HCT116 (cell line): Measurements from ENCODE around the gene MYO7A. TPM values are rescaled to one million over a fixed set of nuclear protein-coding genes. Genes with fewer than 3 reads are reported as not detected.

ENCODE experiments used
- CBX3 ChIP-seq: IDR thresholded peaks from 2 replicates; pipeline ENCODE4 v1.6.1; 2012; ENCODE audit warnings: low read depth
- CEBPB ChIP-seq: IDR thresholded peaks from 2 replicates; pipeline ENCODE4 v1.6.1; 2012; ENCODE audit warnings: low read depth
- EGR1 ChIP-seq: IDR thresholded peaks from 2 replicates; pipeline ENCODE4 v1.6.1; 2012; ENCODE audit warnings: low read depth
- ELF1 ChIP-seq: IDR thresholded peaks from 2 replicates; pipeline ENCODE4 v1.6.1; 2012; ENCODE audit warnings: low read depth, borderline replicate concordance
- EZH2 ChIP-seq: fragments of 200-600 bp; sonication (generic); IDR thresholded peaks from 2 replicates; pipeline ENCODE4 v1.6.1; 2017; ENCODE audit warnings: antibody characterized with exemption, mixed run types
- EZH2phosphoT487 ChIP-seq: fragments of 200-600 bp; IDR thresholded peaks from 2 replicates; pipeline ENCODE4 v1.6.1; 2018; ENCODE audit warnings: antibody characterized with exemption, borderline replicate concordance
- JUND ChIP-seq: IDR thresholded peaks from 2 replicates; pipeline ENCODE4 v1.6.1; 2012
- SIN3A ChIP-seq: IDR thresholded peaks from 2 replicates; pipeline ENCODE4 v1.6.1; 2012; ENCODE audit warnings: low read depth
- SP1 ChIP-seq: IDR thresholded peaks from 2 replicates; pipeline ENCODE4 v1.6.1; 2012; ENCODE audit warnings: low read depth
- ZFX ChIP-seq: fragments of 450-650 bp; IDR thresholded peaks from 2 replicates; pipeline ENCODE4 v1.6.1; 2017
- ZNF274 ChIP-seq: fragments of 200-500 bp; sonication (Bioruptor generic); IDR thresholded peaks from 2 replicates; pipeline ENCODE4 v1.6.1; 2014; ENCODE audit warnings: mild to moderate bottlenecking, low read depth, low read length, inconsistent platforms
- total RNA-seq: library from RNA; stranded (reverse); gene quantifications from one replicate; pipeline ENCODE4 v1.2.1, GENCODE V29; 2021; ENCODE audit not compliant: unreplicated experiment
- TF ChIP-seq, protein P1 (sequence below): IDR thresholded peaks from 2 replicates; pipeline ENCODE4 v1.6.1; 2012; ENCODE audit warnings: low read depth
- TF ChIP-seq, protein P2 (sequence below): IDR thresholded peaks from 2 replicates; pipeline ENCODE4 v1.6.1; 2012
- TF ChIP-seq, protein P3 (sequence below): IDR thresholded peaks from 2 replicates; pipeline ENCODE4 v1.6.1; 2012

Gene MYO7A
- total RNA-seq, 1 experiment from 2014 or later, result 1.8 TPM

DNA sequence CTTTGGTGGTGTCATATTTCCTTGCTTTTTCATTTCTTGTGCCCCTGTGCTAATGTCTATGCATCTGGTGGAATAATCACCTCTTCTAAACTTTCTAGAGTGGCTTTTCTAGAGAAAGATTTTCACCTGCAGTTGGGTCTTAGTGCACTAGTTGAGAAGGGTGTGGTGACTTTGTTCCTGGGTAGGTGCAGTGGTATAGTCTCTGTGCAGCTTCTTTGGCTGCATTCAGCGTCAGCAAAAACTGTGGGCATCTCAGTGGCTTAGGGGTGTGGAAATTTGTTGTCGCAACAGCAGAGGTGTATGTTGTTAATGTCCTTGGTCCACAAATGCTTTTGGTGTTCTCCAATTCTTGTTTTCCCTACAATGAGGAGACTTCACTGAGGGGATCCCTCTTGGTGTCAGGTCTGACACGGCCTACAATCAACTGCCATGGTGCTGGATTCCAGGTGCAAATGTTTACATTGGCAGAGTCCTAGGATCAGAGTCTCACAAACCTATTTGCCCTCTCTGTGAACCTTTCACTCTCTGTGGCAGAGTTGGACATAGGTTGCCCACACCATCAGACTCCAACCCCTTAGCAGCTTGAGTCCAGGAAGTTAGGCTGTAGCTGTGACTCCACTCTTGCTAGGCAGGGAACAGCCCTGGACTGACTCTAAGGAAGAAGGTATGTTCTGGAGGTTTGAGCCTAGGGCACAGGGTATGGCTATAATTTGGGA is 124.7 kb downstream of the MYO7A start (continued):
- TF ChIP-seq, protein P1, sequence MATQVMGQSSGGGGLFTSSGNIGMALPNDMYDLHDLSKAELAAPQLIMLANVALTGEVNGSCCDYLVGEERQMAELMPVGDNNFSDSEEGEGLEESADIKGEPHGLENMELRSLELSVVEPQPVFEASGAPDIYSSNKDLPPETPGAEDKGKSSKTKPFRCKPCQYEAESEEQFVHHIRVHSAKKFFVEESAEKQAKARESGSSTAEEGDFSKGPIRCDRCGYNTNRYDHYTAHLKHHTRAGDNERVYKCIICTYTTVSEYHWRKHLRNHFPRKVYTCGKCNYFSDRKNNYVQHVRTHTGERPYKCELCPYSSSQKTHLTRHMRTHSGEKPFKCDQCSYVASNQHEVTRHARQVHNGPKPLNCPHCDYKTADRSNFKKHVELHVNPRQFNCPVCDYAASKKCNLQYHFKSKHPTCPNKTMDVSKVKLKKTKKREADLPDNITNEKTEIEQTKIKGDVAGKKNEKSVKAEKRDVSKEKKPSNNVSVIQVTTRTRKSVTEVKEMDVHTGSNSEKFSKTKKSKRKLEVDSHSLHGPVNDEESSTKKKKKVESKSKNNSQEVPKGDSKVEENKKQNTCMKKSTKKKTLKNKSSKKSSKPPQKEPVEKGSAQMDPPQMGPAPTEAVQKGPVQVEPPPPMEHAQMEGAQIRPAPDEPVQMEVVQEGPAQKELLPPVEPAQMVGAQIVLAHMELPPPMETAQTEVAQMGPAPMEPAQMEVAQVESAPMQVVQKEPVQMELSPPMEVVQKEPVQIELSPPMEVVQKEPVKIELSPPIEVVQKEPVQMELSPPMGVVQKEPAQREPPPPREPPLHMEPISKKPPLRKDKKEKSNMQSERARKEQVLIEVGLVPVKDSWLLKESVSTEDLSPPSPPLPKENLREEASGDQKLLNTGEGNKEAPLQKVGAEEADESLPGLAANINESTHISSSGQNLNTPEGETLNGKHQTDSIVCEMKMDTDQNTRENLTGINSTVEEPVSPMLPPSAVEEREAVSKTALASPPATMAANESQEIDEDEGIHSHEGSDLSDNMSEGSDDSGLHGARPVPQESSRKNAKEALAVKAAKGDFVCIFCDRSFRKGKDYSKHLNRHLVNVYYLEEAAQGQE, result no peak
- no peak for TF ChIP-seq SP1
- TF ChIP-seq EZH2, result no peak
- TF ChIP-seq ZNF274, result no peak
- TF ChIP-seq CBX3, result no peak
- no peak for TF ChIP-seq ZFX
- no peak for TF ChIP-seq EGR1
- TF ChIP-seq, protein P2, sequence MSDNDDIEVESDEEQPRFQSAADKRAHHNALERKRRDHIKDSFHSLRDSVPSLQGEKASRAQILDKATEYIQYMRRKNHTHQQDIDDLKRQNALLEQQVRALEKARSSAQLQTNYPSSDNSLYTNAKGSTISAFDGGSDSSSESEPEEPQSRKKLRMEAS, result no peak
- TF ChIP-seq, protein P3, sequence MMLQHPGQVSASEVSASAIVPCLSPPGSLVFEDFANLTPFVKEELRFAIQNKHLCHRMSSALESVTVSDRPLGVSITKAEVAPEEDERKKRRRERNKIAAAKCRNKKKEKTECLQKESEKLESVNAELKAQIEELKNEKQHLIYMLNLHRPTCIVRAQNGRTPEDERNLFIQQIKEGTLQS, result no peak
- no peak for TF ChIP-seq SIN3A
- no peak for TF ChIP-seq CEBPB
- no peak for TF ChIP-seq JUND
- no peak for TF ChIP-seq EZH2phosphoT487
- no peak for TF ChIP-seq ELF1
